ENCODE results near the gene DKKL1.

Gene DKKL1

GRCh38 chr19:49396738-49397505, 33.2 kb downstream of the DKKL1 start:
- DNase-seq (ENCODE audit: low spot score) = no peak

GRCh38 chr19:49398001-49398615, 34.4 kb downstream of the DKKL1 start:
- no peak for DNase-seq (ENCODE audit: low spot score)

GRCh38 chr19:49398931-49399330, 35.3 kb downstream of the DKKL1 start:
- DNase-seq (ENCODE audit: low spot score) = no peak

GRCh38 chr19:49400029-49400428, 36.4 kb downstream of the DKKL1 start:
- DNase-seq (ENCODE audit: low spot score) = no peak

GRCh38 chr19:49403404-49404187, 39.9 kb downstream of the DKKL1 start:
- DNase-seq (ENCODE audit: low spot score) = no peak

GRCh38 chr19:49407079-49407478, 43.4 kb downstream of the DKKL1 start:
- no peak for DNase-seq (ENCODE audit: low spot score)

GRCh38 chr19:49407482-49408015, 43.9 kb downstream of the DKKL1 start:
- DNase-seq (ENCODE audit: low spot score) = no peak

- DNase-seq (ENCODE audit: low spot score) = no peak
Observed at GRCh38 chr19:49408816-49409440, 45.3 kb downstream of the DKKL1 start.

GRCh38 chr19:49409441-49410029, 45.9 kb downstream of the DKKL1 start:
- DNase-seq (ENCODE audit: low spot score) = no peak

- DNase-seq (ENCODE audit: low spot score) = no peak
Observed at GRCh38 chr19:49411681-49412326, 48.1 kb downstream of the DKKL1 start.

- no peak for DNase-seq (ENCODE audit: low spot score)
Observed at GRCh38 chr19:49413348-49413747, 49.7 kb downstream of the DKKL1 start.

GRCh38 chr19:49414256-49414655, 50.6 kb downstream of the DKKL1 start:
- no peak for DNase-seq (ENCODE audit: low spot score)

GRCh38 chr19:49415102-49415809, 51.6 kb downstream of the DKKL1 start:
- no peak for DNase-seq (ENCODE audit: low spot score)

- no peak for DNase-seq (ENCODE audit: low spot score)
Observed at GRCh38 chr19:49415810-49416200, 52.1 kb downstream of the DKKL1 start.

- no peak for DNase-seq (ENCODE audit: low spot score)
Observed at GRCh38 chr19:49417088-49417487, 53.4 kb downstream of the DKKL1 start.

- no peak for DNase-seq (ENCODE audit: low spot score)
Observed at GRCh38 chr19:49418511-49418910, 54.8 kb downstream of the DKKL1 start.

- no peak for DNase-seq (ENCODE audit: low spot score)
Observed at GRCh38 chr19:49419173-49419572, 55.5 kb downstream of the DKKL1 start.

GRCh38 chr19:49420227-49420626, 56.5 kb downstream of the DKKL1 start:
- no peak for DNase-seq (ENCODE audit: low spot score)

GRCh38 chr19:49421039-49421877, 57.6 kb downstream of the DKKL1 start:
- no peak for DNase-seq (ENCODE audit: low spot score)

GRCh38 chr19:49421878-49422202, 58.2 kb downstream of the DKKL1 start:
- no peak for DNase-seq (ENCODE audit: low spot score)
